8988T (cell line): ENCODE results near the gene KCNAB1.
"Not testable (repeated sequence)": the region's sequence is repeated elsewhere in the genome, so short reads cannot be mapped to it uniquely, and the experiment has no call there.

Experiments used
- DNase-seq: peaks from one replicate; pipeline ENCODE4 v3.0.0; 2011

KCNAB1 gene

DNA sequence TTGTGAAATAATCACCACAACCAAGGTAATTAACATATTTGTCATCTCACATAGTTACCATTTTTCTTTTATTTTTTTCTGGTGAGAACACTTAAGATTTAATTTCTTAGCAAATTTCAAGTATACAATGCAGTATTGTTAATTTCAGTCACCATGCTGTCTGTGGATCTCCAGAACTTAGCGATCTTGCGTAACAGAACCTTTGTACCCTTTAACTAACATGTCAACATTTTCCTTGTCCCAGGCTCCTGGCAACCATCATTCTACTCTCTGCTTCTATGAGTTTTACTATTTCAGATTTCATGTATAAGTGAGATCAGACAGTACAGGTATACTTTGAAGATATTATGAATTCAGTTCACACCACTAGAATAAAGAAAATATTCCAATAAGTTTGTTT, 154.4 kb downstream of the KCNAB1 start:
- DNase-seq: no peak

DNA sequence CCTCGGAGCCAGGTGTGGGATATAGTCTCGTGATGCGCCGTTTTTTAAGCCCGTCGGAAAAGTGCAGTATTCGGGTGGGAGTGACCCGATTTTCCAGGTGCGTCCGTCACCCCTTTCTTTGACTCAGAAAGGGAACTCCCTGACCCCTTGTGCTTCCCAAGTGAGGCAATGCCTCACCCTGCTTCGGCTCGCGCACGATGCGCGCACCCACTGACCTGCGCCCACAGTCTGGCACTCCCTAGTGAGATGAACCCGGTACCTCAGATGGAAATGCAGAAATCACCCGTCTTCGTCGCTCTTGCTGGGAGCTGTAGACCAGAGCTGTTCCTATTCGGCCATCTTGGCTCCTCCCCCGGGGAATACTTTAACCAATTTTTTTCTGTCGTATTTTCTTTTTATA, 164.3 kb downstream of the KCNAB1 start:
- DNase-seq: not testable (repeated sequence)

DNA sequence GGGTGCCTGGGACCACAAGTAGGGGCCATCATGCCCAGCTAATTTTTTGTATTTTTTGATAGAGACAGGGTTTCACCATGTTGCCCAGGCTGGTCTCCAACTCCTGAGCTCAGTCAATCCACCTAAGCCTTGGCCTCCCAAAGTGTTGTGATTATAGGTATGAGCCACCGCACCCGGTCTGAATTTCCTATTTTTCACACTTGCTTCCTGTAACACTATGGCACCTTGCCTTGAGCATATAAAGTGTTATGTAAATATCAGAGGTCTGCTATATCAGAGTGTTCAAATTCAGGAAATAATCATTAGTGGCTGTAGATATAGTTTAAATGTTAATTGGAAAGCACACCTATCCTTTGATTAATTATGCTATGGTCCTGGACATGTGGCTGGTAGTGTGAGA, 165.2 kb downstream of the KCNAB1 start:
- DNase-seq: no peak

DNA sequence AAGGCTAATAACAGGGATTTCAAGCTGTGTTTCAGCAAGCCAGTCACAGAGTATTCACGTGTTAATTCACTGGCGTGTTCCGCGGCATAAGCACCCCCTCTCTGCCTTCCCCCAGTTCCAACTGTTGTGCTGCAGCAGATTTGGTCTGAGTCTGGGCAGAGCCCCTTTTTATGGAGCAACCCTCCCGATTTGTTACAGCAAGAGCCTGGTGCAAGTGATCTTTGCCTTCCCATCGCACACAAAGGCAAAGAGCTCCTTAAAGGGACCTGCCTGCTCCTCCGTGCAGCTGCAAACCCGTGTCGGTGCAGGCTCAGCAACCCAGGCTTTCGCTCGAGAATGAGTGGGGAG, 170.5 kb downstream of the KCNAB1 start:
- no peak for DNase-seq

DNA sequence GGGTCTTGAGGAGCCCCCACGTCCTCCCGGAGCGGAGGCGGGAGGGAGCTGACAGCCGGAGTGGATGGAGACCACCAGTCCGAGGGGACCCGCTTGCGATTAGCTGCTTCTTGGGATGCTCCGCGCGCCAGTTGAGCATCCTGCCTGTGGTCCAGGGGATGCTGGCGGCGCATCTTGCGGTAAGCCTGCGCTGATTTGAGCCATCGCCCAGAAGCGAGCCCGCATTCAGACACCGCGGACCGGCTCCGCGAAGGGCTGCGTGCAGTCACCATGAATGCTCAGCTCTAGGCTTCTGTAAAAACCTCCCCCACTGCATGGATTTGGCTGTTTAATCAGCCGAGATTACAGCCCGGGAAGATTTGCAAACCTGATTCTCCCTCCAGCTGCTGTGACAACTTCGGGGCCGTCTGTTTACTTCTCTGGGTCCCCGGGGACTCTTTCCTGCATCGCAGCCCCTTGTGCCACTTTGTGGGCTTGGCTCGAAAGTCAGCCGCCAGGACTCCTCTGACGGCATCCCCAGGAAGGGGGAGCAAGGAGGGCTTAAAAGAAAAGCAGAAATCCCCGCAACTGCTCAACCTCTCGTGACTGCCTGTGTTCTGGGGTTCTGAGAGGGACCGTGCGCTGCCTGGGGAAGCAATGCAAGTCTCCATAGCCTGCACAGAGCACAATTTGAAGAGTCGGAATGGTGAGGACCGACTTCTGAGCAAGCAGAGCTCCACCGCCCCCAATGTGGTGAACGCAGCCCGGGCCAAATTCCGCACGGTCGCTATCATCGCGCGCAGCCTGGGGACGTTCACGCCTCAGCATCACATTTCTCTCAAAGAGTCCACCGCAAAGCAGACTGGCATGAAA, 171.1 kb downstream of the KCNAB1 start:
- DNase-seq: no peak

DNA sequence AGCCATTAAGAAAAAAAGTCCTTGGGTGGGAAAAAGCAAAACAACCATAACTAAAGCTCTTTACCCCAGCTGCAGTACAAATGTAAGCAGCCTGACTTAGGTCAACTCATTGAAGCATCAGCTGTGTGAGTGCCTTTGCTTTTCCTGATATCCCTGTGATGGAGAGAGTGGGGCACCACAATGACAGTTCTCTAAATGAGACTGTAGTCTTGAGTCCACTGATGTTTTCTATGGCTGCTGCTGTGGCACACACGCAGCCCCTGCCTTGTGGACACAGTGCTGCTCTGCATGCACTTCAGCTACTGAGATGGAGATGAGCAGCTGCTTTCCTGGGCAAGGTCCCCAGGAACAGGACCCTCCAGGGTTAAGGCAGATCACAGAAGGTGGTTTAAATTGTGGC, 173.2 kb downstream of the KCNAB1 start:
- DNase-seq: no peak

DNA sequence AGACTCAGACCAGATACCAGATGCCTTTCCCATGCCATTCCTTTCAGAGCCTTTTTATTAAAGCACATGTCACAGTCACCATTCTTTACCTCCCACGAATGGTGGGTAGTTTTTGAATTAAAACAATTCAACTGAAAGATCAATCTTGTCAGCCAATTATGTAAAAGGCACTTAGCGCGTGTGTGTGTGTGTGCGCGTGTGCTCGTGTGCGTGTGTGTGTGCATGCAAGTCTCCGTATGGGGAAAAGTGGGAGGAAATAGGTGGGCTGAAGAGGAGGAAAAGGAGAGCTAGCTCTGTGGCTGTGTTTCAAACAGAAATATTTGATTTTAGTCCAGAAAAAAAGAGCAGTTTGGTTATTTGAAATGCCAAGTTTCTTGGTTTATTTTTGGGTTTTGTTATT, 177.2 kb downstream of the KCNAB1 start:
- no peak for DNase-seq

DNA sequence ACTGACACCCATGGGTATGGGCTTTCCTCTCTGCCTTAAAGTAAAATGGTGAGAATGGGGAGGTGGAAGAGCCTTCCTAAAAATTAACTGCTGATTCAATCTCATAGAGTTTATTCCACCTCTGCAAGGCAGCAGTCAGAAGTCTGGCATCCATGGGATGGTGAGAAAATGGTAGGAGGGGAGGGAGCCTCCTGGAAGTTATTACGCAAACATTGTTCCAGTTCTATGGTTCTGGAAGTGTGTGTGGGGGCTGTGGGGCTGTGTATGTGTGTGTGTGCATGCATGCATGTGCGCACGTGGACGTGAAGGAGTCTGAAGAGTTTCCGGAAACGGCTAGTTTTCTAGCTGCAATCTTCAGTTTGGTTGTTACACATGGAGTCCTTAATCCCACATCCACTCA, 177.6 kb downstream of the KCNAB1 start:
- no peak for DNase-seq

DNA sequence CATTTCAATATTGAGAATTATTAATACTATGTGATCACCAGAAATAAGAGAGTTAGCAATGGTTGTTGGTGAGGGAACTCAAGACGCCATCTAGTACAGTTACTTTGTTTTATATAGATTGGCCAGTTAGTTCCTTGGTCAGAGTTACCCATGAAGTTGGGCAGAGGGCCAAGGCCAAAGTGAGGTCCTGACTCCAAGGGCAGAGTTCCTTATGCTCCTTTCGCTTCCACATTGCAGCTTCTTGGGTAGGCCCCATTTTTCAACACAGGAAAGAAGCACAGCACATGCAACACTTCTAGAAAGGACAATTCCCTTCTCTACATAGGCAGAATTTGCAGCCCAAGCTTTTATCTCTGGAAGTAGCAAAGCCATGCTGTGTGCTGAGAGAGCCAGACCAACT, 178.6 kb downstream of the KCNAB1 start:
- DNase-seq: no peak

DNA sequence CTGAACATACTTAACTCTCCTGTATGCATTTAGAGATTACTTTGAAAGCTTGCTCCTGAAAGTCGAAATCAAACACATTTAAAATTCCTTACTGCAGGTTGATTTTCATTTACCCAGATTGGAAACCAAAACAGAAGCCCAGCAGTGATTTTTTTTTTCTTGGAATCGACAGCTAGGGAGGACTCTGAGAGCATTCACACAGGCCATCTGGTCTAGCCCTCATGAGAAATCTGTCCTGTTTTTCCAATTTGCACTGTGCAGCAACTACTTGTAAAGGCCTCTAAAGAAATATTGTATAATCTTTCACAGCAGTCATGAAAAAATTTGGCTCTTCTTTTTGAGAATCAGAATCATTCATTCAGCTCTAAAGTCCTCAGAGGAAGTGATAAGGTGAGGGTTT, 179.2 kb downstream of the KCNAB1 start:
- no peak for DNase-seq

DNA sequence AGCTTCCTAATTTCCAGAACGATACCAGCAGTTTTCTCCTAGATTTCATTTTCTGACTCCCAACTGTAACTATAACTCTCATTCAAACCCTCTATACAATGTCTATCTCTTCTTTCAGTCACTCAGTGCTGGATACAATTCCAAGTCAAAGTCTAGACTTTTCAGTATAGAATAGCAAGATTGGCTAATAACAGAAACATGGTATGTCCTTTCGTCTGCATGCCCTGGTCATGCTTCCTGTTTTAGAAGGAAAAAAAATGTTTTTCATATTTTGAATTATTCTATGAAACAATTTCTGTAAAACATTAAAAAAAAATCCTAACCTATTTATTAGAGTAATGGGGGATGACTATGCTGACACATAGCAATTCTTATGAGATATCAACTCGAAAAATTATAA, 180.0 kb downstream of the KCNAB1 start:
- DNase-seq: no peak

DNA sequence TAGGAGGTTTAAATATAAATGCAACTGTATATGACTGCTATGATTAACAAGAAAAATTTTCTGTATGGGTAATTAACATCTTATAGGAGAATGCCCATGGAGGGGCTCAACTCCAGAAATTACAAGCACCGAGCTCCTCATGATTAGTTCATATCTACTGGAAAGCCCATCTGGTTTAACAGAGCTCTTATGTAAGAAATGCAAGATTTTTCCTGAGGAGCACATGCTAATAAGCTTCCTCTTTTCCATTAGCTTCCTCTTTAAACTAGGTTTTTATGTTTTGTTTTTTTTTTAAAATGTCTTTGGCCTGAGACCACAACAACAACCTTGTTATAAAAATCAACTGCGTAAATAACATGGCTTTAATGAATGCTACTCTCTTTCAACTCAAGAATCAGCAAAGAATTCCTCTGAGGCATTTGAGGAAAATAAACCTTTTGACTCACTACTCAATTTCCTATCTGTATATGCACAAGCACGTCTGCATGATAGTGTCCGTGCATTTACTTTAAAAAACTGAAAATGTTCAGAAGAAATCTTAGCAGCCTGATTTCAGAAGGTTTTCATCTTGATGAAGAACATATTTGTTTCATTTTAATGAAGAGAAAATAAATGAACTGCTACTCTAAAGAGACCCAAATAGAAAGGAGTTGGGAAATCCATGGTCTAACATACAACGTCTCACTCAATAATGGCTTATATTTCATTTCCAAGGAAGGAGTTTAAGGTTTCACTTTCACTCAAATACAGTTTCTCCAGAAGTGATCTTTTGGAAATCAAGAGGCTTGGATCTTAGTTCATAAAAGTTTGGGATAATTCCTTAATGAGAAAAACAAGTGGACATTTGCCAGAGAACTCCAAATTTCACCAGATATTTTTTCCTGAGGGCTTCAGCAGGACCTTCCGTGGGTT, 180.8 kb downstream of the KCNAB1 start:
- no peak for DNase-seq

DNA sequence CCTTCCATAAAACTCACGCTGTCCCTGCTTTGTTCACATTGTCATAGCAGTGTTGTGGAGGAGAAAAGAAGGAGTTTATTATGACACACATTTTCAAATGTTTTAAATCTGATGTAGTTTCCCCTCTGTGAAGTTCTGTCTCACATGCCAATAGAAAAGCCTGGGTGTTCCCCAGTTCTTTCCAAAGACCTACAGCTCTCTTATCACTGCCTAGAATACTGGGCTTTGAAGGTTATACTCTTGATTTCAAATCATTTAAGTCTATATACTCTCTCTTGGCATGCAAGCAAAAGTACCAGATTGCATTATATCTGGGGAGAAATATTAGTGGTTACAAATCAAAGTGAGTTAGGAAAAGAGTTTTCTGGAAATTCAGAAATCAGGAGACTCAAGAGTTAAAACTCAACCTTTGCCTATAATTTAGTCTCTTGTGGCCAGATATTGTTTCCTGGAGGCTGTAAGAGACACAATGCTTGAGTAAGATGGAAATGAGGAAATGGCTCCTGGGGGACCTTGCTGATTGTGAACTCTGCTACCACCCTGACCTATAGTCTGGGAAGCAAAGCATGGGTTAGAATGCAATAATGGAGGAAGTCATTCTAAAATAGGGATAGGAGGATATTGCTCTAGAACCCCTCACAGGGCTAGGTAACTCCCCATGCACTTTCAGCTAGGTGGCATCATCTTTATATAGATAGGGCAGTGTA, 182.8 kb downstream of the KCNAB1 start:
- DNase-seq: no peak

DNA sequence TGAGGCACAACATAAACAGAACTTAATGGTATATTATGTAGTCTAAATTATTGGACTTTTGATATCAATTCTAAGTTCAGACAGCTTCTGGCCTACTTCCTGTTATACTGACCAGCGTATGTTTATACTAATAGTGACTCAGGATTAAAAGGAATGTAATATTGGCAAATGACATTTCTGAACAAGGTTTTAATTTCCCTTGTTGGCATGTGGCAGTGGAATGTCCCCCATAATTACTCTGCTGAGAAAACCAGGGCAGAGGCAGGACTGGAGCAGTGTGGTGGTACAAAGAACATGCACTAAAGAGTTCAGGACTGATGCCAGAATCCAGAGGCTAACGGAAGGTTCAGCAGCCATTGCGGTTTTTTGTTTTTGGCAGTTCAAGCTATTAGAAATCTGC, 184.0 kb downstream of the KCNAB1 start:
- DNase-seq: no peak

DNA sequence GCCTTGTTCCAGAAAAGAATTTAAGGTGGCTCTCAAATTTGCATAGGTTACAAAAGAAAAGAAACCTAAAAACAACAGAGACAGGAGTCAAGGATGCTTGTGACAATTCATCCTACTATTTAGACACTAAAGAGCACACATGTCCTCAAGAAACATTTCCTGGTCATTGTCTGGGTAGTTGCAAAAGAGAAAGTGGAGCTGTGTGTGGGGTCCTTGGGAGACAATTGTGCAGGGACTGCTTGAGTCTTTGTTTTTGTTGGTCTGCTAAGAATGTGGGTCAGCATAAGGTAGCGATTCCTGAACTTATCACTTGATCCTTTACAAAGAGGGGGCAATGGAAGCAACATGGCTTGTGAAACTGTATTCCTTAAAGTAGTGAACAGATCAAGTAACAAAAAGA, 185.3 kb downstream of the KCNAB1 start:
- DNase-seq: no peak

DNA sequence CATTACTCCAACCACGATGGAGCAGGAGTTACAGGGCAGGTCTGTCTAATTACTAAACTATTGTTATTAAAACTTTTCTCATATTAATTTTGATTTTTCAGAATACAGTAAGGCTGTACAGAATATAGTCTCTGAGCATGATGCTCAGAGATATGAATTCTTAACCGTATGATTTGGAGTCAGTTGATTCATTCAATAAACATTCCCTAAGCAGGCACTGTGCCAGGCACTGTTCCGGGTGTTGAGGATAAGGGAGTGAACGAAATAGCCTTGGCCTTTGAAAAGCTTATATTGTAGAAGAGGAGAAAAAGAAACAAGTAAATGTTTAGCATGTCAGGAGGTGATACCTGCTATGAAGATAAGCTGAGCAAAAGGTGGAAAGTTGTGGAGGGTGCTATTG, 187.3 kb downstream of the KCNAB1 start:
- DNase-seq: no peak

DNA sequence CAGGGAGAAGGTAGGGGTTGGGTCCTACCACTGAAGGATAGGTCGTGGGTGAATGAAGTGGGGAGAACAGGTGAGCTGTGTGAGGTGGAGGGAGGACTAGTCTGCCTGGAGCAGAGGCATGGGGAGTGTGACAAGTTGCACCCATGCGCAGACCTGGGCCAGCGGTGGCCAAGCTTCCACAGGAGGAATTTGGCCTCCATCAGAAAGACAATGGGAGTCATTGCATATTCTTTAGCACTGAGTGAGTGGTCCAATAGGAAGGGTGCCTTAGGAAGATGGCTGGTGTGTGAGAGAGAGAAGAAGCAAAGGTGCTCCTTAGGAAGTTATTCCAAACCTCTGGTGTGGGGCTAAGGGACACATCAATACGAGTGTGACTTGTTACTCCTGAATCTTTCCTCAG, 191.1 kb downstream of the KCNAB1 start:
- DNase-seq: no peak

DNA sequence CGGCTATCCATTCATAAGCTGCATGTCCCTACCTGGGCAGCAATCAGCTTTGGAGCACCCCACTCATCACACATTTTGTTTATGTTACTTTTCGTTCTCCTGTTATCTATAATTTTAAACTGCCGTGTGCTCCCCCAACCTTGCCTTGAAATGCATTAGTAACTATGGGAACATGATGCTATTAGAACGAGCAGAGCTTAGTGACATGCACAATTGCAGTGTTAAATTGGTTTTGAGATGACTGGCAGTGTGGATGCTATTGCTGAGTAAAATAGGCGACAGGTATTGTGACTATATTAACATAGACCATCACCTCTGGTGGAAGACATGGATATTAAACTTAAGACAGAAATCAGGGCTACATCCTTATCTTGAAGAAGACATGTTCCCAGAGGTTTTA, 191.6 kb downstream of the KCNAB1 start:
- no peak for DNase-seq

DNA sequence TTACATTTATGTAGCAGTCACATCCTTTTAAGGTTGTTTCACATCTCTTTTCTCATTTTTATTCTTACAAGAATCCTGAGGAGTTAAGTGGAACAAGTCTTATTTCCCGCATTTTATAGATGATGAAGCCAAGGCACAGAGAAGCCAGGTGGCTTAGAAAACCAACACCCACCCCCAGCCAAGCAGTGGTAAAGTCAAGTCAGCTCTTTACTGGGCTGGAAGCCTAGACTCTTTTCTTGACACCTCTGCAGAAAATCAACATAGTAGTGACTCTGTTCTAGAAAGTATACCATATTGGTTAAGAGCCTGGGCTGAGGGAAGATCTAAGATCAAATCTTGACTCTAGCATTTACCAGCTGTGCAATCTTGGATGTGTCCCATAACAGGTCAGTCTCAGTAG, 195.7 kb downstream of the KCNAB1 start:
- no peak for DNase-seq

DNA sequence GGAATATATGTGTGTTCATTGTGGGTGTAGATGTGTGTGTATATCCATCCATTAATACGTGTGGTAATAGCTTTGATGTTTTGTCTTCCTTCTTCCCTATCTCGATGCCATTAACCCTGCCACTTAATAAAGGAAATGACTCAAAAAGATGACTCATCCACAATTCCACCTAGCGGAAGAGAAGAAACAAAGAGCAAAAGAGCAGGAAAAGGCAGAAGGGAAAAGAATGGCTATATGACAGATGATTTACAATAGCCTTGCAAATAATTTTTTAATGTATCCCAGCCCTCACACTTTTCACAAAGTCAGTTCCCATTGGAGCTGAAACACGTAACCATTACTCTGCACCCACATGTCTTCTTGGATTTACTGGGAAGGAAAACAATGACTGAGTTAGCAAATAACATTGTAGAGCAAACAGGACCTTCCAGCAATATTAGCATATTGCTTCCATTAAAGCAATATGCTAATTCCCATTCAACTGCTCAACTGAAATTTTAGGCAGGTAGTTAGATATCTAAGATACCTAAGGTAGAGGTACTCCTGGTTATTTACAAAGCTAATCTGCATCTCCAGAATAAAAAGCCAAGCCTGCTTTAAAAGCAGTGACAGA, 197.2 kb downstream of the KCNAB1 start:
- peak; percentile 18 for DNase-seq

DNA sequence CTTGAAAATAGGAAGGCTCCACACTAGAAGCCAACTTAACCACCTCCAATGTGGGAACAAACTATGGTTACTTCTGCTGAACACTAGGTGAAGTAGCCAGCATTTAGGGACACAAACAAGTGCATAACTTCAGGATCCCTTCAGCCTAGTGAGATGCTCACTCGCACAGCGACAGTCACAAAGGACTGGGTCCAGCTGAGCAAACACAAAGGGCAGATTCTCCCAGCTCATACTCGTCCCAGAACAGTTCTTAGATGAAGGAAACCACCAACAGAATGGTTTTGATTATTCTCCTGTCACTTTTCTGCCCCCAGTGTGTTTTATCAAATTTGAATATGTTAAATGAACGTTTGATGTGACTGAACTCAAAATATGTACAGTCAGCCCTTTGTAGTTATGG, 201.6 kb downstream of the KCNAB1 start:
- DNase-seq: no peak

DNA sequence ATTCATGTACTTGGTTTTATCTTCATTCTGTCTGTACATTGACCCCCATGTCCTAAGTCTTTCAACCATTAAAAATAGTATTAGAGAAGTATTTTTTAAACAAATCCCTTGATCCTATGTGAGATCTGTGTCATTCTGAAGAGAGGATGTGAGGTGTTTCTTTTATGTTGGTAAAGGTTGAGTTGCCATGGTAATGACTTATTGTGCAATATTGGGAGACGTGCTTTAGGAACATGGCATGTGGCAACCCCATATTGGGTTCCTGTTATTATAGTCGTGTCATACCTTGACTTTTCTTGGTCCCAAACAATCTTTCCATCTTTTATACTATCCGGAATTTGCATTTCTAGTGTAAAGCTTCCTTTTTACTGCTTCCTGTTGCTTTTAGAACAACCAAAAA, 203.1 kb downstream of the KCNAB1 start:
- no peak for DNase-seq

DNA sequence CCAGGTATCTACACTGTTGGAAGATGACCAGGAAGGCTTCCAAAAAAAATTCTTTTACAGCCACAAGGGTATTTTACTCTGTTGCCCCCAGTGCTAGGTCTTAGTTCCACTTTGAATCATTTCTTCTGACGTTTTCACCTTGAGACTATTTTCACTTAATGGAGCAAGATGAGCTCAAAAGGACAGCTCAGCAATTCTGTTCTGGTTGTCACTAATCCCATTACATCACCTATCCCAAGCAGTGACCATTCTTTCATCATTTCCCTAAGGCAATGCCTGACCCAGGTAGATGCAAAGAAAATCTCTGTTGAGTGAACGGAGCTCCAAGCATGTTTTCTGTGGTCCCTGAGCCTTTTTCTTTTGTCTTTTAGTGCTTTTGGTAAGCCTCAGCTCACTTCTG, 210.0 kb downstream of the KCNAB1 start:
- no peak for DNase-seq
